GM19467 (cell line): ENCODE measurements around the gene IL22RA2.

Experiments
- ATAC-seq: cut with Tn5 transposase; IDR thresholded peaks from one replicate; pipeline ENCODE4 v1.9.1; 2021; ENCODE audit warnings: mild to moderate bottlenecking, moderate library complexity; ENCODE audit not compliant: unreplicated experiment

Gene IL22RA2

DNA sequence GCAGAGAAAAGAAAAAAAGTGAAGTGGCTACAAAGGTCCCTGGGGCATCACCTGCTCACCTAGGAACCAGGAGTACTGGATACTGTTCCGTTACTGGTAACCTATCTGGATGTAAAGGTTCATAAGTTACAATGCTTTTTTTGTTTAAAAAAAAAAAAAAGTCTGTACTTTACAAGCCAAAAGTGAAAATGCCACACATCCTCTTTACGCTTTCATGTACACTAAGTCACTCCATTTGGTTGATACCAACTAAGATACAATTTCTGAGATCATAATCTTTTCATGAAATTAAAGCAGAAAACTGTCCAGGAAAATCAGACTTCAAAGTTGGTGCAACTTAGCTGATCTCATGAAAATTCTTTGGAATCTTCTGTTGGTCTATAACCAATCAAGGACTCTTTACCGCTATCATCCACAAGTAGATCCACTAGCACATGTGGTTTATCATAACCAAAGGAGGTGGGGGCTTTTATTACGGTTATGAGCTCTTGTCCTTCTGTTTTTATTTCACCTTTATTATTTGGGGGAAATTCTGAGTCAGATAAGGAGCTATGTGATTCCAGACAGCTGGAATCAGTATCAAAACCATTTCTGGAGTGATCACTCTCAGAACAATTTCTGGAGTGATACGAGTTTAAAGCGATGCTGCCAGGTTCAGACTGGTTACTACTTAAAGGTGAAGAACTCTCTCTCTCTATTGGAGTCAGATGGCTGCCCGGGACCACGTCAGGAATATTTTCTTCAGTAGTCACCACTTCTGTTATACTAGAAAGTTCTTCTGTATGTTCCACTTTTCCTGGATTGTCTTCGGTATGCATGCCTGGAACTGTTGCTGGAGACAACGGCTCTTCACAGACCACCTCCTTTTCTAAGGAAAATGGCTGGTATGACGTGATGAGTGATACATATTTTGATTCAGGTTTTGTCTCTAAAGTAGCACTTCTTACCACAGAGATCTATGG, 24.5 kb upstream of the IL22RA2 start:
- ATAC-seq = no peak

DNA sequence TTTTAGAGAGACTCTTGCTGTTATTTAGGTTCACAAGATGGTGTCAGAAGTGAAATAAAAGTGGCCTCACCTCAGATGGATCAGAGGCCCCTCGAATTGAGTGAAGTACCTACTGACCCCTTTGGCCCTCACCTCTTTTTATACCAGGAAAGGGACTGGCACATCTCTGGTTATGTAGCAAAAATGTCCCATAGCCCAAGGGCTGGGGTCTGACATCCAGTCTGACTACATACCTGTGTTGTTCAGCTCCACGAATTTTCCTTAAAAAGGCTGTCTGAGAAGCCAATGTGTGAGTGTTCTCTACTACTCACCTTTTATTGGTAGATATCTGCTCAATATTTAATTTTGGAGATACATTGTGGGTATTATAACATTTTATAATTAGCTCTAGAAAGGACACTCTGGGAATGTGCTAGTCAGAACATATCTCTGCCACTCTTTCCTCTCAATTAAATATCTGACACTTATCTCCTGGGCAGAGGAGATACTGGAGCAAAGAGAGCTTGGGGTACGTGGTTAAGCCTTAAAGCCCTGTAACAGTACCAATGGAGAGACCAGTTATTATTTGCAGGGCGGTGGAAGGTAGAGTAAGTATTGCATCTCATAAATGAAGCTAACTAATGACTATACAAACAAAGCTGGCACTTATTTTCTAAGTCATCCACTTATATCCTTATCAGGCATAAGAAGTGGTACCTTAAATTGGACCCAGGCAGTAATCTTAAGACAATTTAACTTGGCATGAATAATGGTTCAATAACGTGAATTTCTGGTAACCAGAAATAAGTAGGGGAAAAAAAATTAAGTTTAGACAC, 20.0 kb upstream of the IL22RA2 start:
- ATAC-seq = no peak

GRCh38 chr6:137192821-137193220, 19.4 kb upstream of the IL22RA2 start:
- no peak for ATAC-seq

- ATAC-seq = no peak
Measured at GRCh38 chr6:137191670-137192069, 18.2 kb upstream of the IL22RA2 start.

GRCh38 chr6:137191236-137191635, 17.8 kb upstream of the IL22RA2 start:
- ATAC-seq = no peak

DNA sequence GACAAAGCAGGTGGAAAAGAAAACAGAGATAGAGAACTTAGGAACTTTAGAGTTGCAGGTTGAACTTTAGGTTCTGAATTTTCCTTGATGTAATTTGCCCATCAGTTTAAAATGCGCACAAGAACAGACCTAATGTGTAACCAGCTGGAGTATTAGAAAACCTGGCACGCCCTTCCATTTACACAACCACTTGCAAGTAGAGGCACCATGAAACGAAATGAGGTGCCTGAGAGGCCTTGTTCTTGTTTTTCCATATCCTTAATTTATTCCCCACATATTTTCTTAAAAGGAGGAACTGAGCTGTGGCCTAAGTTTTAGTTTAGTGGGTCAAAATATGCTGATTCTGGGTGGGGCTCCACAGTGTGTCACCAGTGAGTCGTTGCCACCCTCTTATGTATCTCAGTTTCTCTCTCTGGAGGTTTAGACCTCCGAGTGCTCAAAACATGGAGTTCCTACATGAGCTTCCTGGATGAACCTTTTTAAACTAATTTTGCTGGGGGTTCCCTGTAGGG, 17.2 kb upstream of the IL22RA2 start:
- ATAC-seq = no peak

GRCh38 chr6:137188855-137189254, 15.4 kb upstream of the IL22RA2 start:
- no peak for ATAC-seq

- ATAC-seq = no peak
Measured at GRCh38 chr6:137185290-137185689, 11.8 kb upstream of the IL22RA2 start.

DNA sequence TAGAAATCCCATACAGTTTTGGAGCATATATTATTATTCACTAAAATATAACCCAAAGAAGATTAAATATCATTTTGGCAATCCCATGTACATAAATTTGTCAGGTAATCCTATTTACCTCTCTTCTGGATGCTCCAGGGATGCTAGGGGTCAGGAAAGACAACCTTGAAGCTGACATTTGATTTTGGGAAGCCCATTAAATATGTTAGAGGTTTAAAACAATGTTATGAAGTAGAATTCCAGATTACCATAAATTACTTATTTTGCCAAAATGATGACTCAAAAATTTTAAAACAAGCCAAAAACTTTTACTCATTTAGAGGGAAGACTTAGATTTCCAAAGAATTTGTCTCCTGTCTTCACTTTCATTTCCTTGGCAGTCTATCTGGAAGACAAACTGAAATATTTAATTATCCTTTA, 9.2 kb upstream of the IL22RA2 start:
- ATAC-seq = no peak

DNA sequence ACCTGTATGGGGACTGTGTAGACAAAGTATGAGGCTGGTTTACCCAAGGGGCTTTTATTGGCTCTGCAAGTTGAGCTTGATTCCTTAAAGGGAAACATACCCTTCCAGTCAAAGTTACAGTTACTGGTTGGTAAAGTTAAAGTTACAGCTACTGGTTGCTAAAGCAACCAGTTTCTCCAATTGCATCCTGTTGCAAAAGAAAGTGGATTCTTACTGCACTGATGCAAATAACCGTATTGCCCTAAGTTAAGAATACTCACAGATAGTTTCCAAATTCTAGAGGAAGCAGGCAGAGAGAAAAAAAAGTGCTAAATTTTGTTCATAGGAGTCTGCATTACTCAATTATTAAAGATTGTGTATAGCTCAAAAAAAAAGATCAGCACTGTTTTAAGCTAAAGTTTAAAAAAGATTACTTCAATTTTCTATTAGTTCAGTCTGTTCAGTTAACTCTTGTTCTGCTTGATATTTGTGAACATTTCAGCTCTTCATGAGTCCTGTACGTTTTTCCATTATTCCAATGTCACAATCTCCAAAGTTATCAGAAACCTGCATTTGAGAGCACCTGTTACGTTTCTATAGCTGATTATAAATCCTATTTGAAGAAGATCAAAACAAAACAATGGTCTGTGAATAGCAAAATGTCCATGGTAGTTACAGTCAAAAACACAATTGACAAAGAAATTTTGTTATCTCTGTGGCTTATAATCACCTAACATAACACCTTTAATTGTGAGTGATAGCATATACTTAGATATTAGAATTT, 8.6 kb upstream of the IL22RA2 start:
- ATAC-seq = no peak

GRCh38 chr6:137177611-137178010, 4.2 kb upstream of the IL22RA2 start:
- no peak for ATAC-seq

DNA sequence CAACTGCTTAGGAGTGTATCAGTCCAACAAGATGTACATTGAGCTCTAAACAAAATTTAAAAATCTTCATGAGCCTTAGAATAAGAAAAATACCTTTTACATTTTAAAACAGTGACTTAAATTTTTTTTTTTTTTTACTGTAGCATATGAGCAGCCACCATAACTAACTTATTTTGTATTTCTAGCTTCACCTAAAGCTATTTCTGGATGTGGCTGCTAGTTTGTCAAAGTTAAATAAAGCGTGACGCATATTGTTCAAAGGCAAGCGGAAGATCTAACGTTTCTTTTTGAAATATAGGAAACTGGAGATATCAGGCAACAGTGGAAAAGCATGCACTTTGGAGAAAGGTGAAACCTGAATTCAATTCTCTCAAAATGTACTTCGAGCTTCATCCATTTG, 3.3 kb upstream of the IL22RA2 start:
- ATAC-seq = no peak

DNA sequence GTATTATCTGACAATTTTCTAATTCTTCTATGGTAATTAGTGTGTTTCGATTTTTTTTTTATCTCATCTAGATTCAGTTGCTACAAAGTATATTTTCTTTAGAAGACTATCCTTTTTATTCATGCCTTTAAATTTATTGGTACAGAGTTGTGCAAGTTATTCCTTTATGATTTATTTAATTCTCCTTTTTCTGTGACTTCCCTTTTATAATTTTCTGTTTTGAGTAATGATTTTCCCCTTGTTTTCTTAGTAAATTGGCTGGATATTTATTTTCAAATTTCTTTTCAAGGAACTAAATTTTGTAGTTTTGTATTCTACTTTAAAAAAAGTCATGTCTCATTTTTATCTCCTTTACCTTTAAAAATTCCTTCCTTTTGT, 2.4 kb upstream of the IL22RA2 start:
- ATAC-seq = no peak

GRCh38 chr6:137175157-137175867, 1.9 kb upstream of the IL22RA2 start:
- ATAC-seq = no peak

DNA sequence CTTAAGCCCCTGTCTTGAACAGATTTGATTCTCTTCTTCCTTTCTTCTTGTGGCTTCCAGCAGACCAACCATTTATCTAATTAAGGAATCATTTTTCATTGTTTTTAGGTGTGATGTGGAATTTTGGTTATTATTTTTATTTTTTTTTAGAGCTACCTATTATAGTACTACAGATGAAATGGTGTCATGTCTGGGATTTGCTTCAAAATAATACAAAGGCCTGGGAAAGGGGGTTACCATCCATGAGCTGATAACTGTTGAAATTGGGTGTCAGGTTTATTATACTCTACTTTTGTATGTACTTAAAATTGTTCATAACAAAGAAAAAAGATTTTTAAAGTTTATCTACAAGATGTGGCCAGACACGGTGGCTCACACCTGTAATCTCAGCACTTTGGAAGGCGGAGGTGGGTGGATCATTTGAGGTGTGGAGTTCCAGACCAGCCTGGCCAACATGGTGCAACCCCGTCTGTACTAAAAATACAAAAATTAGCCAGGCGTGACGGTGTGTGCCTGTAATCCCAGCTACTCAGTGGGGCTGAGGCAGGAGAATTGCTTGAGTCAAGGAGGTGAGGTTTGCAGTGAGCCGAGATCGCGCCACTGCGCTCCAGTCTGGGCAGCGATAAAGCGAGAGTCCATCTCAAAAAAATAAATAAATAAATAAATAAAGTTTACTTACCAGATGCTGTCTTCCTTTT, 561 bp downstream of the IL22RA2 start:
- ATAC-seq = no peak

DNA sequence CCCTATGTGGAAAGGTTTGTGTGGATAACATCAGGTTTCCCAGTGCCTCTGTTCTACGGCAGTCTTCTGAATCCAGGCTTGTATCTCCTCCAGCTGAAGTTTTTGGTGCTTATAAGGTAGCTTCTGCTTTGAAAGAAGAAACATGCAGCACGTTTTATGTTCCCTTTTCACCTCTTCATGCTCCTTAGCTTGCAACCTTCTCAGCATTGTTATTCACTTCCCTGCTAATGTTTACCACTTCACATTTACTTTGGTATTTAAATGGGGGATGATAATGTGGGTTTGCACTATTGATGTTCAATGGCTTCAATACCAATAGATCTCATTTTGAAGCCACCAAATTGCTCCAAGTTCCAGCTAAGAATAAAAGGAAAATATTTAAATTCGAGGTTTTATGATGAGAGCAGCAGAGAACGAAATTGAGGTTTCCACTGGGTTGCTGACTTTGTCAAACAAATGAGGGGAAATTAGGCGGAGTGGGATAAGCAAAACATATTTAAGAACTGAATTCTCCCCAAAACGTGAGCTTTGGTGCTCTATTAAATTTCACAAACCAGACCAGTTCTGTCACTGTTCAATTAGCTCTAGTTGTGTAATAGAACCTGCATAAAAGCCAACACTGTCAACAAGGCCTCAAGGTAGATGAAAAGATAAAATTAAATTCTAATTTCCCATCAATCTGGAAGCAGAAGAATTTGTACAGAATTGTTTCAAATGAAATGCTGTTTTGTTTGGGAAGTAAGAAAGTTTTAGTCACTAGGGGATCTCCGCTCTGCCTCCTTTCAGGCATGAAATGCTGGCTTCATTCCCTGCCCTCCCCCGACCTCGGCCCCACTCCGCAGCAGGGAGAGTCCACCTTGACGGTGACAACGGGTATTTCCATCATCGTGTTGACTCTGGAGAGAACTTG, 1.4 kb downstream of the IL22RA2 start:
- no peak for ATAC-seq

GRCh38 chr6:137171053-137171374, 2.4 kb downstream of the IL22RA2 start:
- ATAC-seq = no peak

DNA sequence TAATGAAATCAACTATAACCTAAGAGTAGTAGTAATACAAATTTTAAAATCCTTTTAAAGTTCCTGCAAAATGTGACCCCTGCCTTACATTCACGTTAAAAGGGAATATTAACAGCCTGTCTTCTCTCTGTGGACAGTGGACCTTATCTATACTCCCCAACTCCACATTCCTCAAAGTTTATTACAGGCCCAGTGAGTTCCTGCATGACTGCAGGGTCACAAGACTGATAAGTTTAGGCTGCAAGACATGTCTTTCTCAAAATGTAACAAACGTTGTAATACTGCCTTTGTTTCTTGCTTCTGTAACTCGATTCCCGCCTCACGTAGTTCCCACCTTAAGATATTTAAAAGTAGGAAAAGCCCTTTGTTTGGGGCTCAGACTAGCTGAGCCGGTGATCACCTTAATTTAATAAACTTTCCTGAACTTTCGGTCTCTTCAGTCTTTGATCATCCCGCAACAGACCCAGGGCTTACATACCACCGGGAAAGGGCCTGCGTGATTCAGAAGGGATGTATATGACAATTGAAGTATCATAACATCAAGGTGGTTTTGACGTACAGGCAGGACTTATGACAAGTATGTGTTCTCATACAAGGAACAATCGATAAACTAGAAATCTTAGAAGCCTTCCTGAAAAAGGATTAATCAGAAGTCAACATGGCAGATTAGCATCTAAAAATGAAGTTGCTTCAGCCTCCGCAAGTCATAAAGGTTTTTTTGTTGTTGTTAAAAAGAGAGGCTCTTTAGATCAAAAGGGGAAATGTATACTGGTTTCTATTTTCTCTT, 3.0 kb downstream of the IL22RA2 start:
- no peak for ATAC-seq
